HG03575 (cell line): Measurements from ENCODE around the gene FANCC.
"Not testable (repeated sequence)": the region's sequence is repeated elsewhere in the genome, so short reads cannot be mapped to it uniquely, and the experiment has no call there.

ENCODE experiments used
- ATAC-seq: cut with Tn5 transposase; IDR thresholded peaks from one replicate; pipeline ENCODE4 v1.9.1; 2021; ENCODE audit not compliant: unreplicated experiment, insufficient number of reproducible peaks, low FRiP score; ENCODE audit errors: extremely low read depth

FANCC gene

GRCh38 chr9:95286151-95286550 lies 31.4 kb downstream of the FANCC start:
- no peak for ATAC-seq

- ATAC-seq: no peak
Observed at GRCh38 chr9:95285307-95285706, 32.2 kb downstream of the FANCC start.

GRCh38 chr9:95284162-95285080 lies 33.1 kb downstream of the FANCC start:
- no peak for ATAC-seq

GRCh38 chr9:95283673-95284072 lies 33.8 kb downstream of the FANCC start:
- no peak for ATAC-seq

- no peak for ATAC-seq
Observed at GRCh38 chr9:95282332-95282731, 35.2 kb downstream of the FANCC start.

GRCh38 chr9:95280745-95281144 lies 36.8 kb downstream of the FANCC start:
- ATAC-seq: no peak

- no peak for ATAC-seq
Observed at GRCh38 chr9:95277509-95277908, 40.0 kb downstream of the FANCC start.

GRCh38 chr9:95276395-95276954 lies 41.0 kb downstream of the FANCC start:
- no peak for ATAC-seq

GRCh38 chr9:95274160-95274559 lies 43.3 kb downstream of the FANCC start:
- not testable (repeated sequence) for ATAC-seq

- no peak for ATAC-seq
Observed at GRCh38 chr9:95273369-95274022, 44.0 kb downstream of the FANCC start.

- no peak for ATAC-seq
Observed at GRCh38 chr9:95272830-95273229, 44.7 kb downstream of the FANCC start.

- ATAC-seq: no peak
Observed at GRCh38 chr9:95270790-95271189, 46.7 kb downstream of the FANCC start.

- ATAC-seq: not testable (repeated sequence)
Observed at GRCh38 chr9:95269803-95270773, 47.4 kb downstream of the FANCC start.

- no peak for ATAC-seq
Observed at GRCh38 chr9:95268681-95269080, 48.8 kb downstream of the FANCC start.

GRCh38 chr9:95266649-95267048 lies 50.9 kb downstream of the FANCC start:
- peak; percentile 53 for ATAC-seq

GRCh38 chr9:95265960-95266359 lies 51.5 kb downstream of the FANCC start:
- ATAC-seq: no peak

- no peak for ATAC-seq
Observed at GRCh38 chr9:95264954-95265615, 52.4 kb downstream of the FANCC start.

- no peak for ATAC-seq
Observed at GRCh38 chr9:95261890-95262289, 55.6 kb downstream of the FANCC start.
